ENCODE data around the gene LYSMD2.

DNA sequence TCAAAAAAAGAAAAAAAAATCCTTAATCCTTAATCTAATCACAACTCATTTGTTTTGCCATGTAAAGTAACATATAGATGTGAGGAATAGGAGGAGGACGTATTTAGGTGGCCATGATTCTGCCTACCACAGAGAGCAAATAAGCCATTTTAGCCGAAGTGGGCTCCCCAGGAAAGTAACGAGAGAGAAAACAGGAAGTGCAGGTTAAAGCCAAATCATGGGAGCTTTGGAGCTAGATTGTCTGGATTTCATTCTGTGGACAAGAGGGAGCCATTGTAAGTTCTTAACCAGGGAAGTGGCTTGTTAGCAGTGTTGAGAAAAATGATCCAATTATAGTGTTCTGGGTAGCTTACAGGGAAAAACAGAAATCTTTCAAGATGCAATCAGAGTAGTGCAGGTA, 23.4 kb upstream of the LYSMD2 start:
- TF ChIP-seq EZH2phosphoT487 (IDR thresholded peaks at IDR 0.05; ENCODE audit: borderline replicate concordance, low read length): no peak
- TF ChIP-seq, protein P1, sequence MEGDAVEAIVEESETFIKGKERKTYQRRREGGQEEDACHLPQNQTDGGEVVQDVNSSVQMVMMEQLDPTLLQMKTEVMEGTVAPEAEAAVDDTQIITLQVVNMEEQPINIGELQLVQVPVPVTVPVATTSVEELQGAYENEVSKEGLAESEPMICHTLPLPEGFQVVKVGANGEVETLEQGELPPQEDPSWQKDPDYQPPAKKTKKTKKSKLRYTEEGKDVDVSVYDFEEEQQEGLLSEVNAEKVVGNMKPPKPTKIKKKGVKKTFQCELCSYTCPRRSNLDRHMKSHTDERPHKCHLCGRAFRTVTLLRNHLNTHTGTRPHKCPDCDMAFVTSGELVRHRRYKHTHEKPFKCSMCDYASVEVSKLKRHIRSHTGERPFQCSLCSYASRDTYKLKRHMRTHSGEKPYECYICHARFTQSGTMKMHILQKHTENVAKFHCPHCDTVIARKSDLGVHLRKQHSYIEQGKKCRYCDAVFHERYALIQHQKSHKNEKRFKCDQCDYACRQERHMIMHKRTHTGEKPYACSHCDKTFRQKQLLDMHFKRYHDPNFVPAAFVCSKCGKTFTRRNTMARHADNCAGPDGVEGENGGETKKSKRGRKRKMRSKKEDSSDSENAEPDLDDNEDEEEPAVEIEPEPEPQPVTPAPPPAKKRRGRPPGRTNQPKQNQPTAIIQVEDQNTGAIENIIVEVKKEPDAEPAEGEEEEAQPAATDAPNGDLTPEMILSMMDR (IDR thresholded peaks at IDR 0.05; ENCODE audit: low read depth, low read length, poor library complexity, severe bottlenecking): no peak

Measured in DOHH2 (cell line).